GM13977 (cell line): ENCODE results near the gene SLC5A2.
A peak's percentile ranks its signal among the peaks of the same experiment; 100 is the strongest.

Experiments used
- DNase-seq: peaks from one replicate; pipeline ENCODE4 v3.0.0; 2012; ENCODE audit warnings: low spot score
- CTCF ChIP-seq: IDR thresholded peaks from 2 replicates; pipeline ENCODE4 v1.5.1; 2012; ENCODE audit warnings: mild to moderate bottlenecking, control low read depth; ENCODE audit not compliant: insufficient read depth; ENCODE audit errors: extremely low read depth, missing control alignments
- in situ Hi-C: fragments of 300-500 bp; cut with MboI; formaldehyde crosslinking; loops from one replicate; pipeline ENCODE4 v1.12.0; 2022; ENCODE audit warnings: low sequenced_read_pairs, low pct_unique_long_range_greater_than_20kb, mixed read lengths, inconsistent platforms; ENCODE audit not compliant: unreplicated experiment

SLC5A2 gene

DNA sequence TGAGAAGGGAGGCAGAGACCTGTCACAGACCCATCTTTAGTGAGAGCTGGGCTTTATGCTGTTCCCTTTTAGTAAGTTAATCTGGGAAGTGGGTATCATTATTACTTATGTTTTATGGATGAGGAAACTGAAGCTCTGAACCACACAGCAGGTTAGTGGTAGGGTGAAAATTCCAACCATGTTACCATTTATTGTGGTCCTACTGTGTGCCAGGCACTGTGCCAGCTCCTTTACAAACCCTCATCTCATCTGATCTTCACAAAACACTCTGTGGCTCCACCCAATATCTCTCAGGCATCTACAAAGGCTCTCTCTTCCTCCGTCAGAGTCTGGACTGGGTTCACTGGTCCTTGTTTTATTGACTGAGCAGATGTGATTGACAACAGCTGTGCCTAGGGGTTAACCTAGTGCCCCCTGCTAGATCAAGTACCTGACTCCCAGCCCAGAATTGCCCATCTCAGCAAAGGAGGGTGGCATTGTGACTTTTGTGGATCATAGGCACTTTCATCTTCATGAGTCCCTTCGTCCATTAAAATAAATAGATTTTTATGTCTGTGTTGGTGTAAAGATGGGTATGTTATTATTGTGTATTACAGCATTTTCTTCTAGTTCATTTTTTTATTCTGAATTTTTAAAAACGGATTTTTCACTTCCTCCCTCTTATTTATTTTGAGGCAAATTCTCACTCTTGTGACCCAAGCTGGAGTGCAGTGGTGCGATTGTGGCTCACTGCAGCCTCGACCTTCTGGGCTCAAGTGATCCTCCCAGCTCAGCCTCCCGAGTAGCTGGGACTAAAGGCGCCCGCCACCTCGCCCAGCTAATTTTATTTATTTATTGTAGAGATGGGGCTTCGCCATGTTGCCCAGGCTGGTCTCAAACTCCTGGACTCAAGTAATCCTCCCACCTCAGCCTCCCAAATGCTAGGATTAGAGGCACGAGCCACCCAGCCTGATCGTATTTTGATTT lies 7.9 kb upstream of the SLC5A2 start:
- TF ChIP-seq CTCF, result no peak
- DNase-seq, result no peak
- in situ Hi-C loops, result loop anchor here (25.0 kb wide), 1 partner anchor 387 kb away; the partner anchor contains the start of gene ZNF267

DNA sequence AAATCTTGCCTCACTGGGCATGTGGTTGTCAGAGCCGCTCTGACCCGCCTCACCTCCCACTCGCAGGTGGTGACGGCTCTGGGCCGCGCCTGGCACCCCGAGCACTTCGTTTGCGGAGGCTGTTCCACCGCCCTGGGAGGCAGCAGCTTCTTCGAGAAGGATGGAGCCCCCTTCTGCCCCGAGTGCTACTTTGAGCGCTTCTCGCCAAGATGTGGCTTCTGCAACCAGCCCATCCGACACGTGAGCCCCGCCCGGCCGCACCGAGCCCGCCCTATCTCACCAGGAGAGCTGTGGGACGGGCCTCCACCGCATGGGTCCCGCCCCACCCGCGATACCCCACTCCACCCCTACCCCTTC lies 7.0 kb upstream of the SLC5A2 start:
- in situ Hi-C loops, result no loop called here
- DNase-seq, result no peak
- no peak for TF ChIP-seq CTCF

DNA sequence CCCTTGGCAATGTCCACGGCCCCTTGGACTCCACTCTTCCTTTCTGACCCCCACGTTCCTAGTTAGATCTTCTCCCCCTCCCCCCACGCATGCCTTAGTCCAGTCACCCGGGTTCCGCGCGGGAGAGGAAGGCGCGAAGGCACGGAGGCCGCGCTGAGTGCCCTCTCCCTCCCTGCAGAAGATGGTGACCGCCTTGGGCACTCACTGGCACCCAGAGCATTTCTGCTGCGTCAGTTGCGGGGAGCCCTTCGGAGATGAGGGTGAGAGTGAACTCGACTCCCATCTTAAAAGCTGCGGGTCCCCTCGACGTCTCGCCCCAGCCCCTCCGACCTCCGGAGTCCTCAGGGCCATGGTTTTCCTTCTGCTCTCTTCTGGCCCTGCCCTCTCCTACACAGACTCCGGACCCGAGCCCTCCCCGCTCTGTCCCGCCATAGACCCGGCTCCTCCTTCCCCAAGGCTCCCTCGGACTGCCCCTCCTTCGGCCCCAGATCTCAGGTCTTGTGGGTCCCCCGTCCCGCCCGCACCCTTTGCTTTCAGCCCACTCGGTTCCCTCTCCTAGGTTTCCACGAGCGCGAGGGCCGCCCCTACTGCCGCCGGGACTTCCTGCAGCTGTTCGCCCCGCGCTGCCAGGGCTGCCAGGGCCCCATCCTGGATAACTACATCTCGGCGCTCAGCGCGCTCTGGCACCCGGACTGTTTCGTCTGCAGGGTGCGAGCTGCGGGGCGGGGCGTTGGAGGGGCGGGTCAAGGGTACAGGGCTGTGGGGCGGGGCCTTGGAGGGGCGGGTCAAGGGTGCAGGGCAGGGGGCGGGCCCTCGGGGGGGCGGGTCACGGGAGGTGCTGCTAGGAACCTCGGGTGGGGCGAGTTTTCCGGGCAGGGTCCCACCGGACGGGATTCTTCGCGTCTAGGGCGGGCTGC lies 6.4 kb upstream of the SLC5A2 start:
- DNase-seq, result peak; percentile 95
- in situ Hi-C loops, result no loop called here
- no peak for TF ChIP-seq CTCF

- in situ Hi-C loops, result no loop called here
- DNase-seq, result peak; percentile 72
- no peak for TF ChIP-seq CTCF
These were observed 5.4 kb upstream of the SLC5A2 start for GRCh38 chr16:31477220-31478216.

- in situ Hi-C loops, result no loop called here
- no peak for TF ChIP-seq CTCF
- no peak for DNase-seq
These were observed 4.0 kb upstream of the SLC5A2 start for GRCh38 chr16:31478956-31479355.
